Endothelial cell of umbilical vein (primary cell): Measurements from ENCODE around the gene NUDT14. TPM values are rescaled to one million over a fixed set of nuclear protein-coding genes. Genes with fewer than 3 reads are reported as not detected.

ENCODE experiments used
- BruUV-seq: library from RNA; stranded (reverse); fragments of 400-500 nt; replicated peaks from 2 replicates; lab custom pipeline; 2021; lab: Mats Ljungman, UMichigan
- CTCF ChIA-PET: fragments of 300-600, 350-600 bp; sonication (Branson Sonifier 250); formaldehyde crosslinking; loops from one replicate; lab custom pipeline; 2021; ENCODE audit warnings: antibody characterized with exemption, inconsistent platforms; lab: Charles Lee
- POLR2A ChIA-PET: fragments of 300-600, 350-600 bp; sonication (Branson Sonifier 250); formaldehyde crosslinking; loops from one replicate; lab custom pipeline; 2021; ENCODE audit warnings: antibody characterized with exemption, inconsistent platforms; lab: Charles Lee
- DNase-seq: peaks from one replicate; pipeline ENCODE4 v3.0.0-alpha.2; 2011; ENCODE audit warnings: low read depth, low spot score
- FAIRE-seq: peaks from 2 replicates; lab custom pipeline; 2011; peaks lifted over from hg19 to GRCh38; lab: Jason Lieb, UNC
- H2AFZ ChIP-seq: 2 replicates; pipeline ENCODE4 v1.6.0; 2012; ENCODE audit warnings: low read depth, low read length, control low read depth, inconsistent platforms
- H3K27ac ChIP-seq: 2 replicates; pipeline ENCODE4 v1.5.1; 2011; ENCODE audit warnings: low read depth, mild to moderate bottlenecking, control low read depth, low read length, moderate library complexity; ENCODE audit not compliant: insufficient read depth
- H3K27me3 ChIP-seq, 2 experiments: 2 replicates each; pipeline versions ENCODE4 v1.6.0 to v1.6.1; 2011; ENCODE audit warnings: low read length in 2 of 2, mixed read lengths in 1 of 2; ENCODE audit not compliant: control insufficient read depth in 2 of 2, insufficient read depth in 2 of 2
- H3K36me3 ChIP-seq, 2 experiments: 2 replicates in 1 of 2; 3 replicates in 1 of 2; pipeline ENCODE4 v1.5.1; 2011; ENCODE audit warnings: low read length in 2 of 2, mild to moderate bottlenecking in 1 of 2, moderate library complexity in 1 of 2; ENCODE audit not compliant: control insufficient read depth in 2 of 2, insufficient read depth in 2 of 2; ENCODE audit errors: extremely low read depth in 1 of 2
- H3K4me1 ChIP-seq: 3 replicates; pipeline ENCODE4 v1.5.1; 2011; ENCODE audit warnings: mild to moderate bottlenecking, low read length; ENCODE audit not compliant: control insufficient read depth, insufficient read depth; ENCODE audit errors: extremely low read depth
- H3K4me2 ChIP-seq: 2 replicates; pipeline ENCODE4 v1.6.1; 2011; ENCODE audit warnings: low read length, control low read depth, mixed read lengths; ENCODE audit not compliant: insufficient read depth
- H3K4me3 ChIP-seq, 3 experiments: fragments of 200-600 bp in 1 of 3; sonication (generic), shearing (Covaris generic) in 1 of 3; replicated peaks in 1 of 3; 2 replicates each; pipeline ENCODE4 v1.5.1; 2011 to 2016; ENCODE audit warnings: control low read depth in 3 of 3, low read length in 3 of 3, mild to moderate bottlenecking in 2 of 3, inconsistent platforms in 1 of 3, low read depth in 1 of 3, moderate library complexity in 1 of 3; ENCODE audit not compliant: insufficient read depth in 1 of 3
- H3K79me2 ChIP-seq: 2 replicates; pipeline ENCODE4 v1.6.0; 2012; ENCODE audit warnings: low read length, inconsistent platforms; ENCODE audit not compliant: control insufficient read depth, insufficient read depth
- H3K9ac ChIP-seq: replicated peaks from 2 replicates; pipeline ENCODE3; 2011; ENCODE audit warnings: low read length, control low read depth; ENCODE audit not compliant: insufficient read depth; ENCODE audit errors: extremely low read depth
- H3K9me1 ChIP-seq: replicated peaks from 3 replicates; pipeline ENCODE4 v1.6.0; 2011; ENCODE audit warnings: mild to moderate bottlenecking, low read length; ENCODE audit not compliant: control insufficient read depth, insufficient read depth; ENCODE audit errors: extremely low read depth
- H3K9me3 ChIP-seq: replicated peaks from 2 replicates; pipeline ENCODE4 v1.5.1; 2012; ENCODE audit warnings: low read length, inconsistent platforms; ENCODE audit not compliant: control insufficient read depth, insufficient read depth
- H4K20me1 ChIP-seq: replicated peaks from 2 replicates; pipeline ENCODE3; 2011; ENCODE audit warnings: mild to moderate bottlenecking, low read length; ENCODE audit not compliant: control insufficient read depth, insufficient read depth; ENCODE audit errors: extremely low read depth
- EZH2 ChIP-seq: IDR thresholded peaks from 2 replicates; pipeline ENCODE4 v1.6.1; 2012; ENCODE audit warnings: borderline replicate concordance, low read depth, mild to moderate bottlenecking, moderate library complexity, low read length, inconsistent platforms; ENCODE audit not compliant: severe bottlenecking
- FOS ChIP-seq: IDR thresholded peaks from 2 replicates; pipeline ENCODE4 v1.6.1; 2011; ENCODE audit warnings: mild to moderate bottlenecking, low read length, moderate library complexity, borderline replicate concordance; ENCODE audit not compliant: insufficient read depth
- GATA2 ChIP-seq: IDR thresholded peaks from 2 replicates; pipeline ENCODE4 v1.7.0; 2011; ENCODE audit warnings: low read depth, mild to moderate bottlenecking, moderate library complexity, mixed read lengths, low read length; ENCODE audit not compliant: insufficient read length, insufficient read depth
- JUN ChIP-seq: IDR thresholded peaks from 2 replicates; pipeline ENCODE4 v1.6.1; 2011; ENCODE audit warnings: borderline replicate concordance, low read depth; ENCODE audit not compliant: insufficient read length, insufficient read depth
- MYC ChIP-seq: IDR thresholded peaks from one replicate; pipeline ENCODE4 v1.6.1; 2011; ENCODE audit warnings: mild to moderate bottlenecking, low read depth, low read length
- POLR2A ChIP-seq: IDR thresholded peaks from 2 replicates; pipeline ENCODE4 v1.6.1; 2012; ENCODE audit warnings: low read depth, mild to moderate bottlenecking, control low read depth, low read length
- POLR2AphosphoS5 ChIP-seq: IDR thresholded peaks from 2 replicates; pipeline ENCODE4 v1.6.1; 2012; ENCODE audit warnings: low read depth, mild to moderate bottlenecking, control low read depth, low read length, moderate library complexity; ENCODE audit not compliant: insufficient read depth
- dilution Hi-C: fragments of 300-500 bp; cut with MboI; formaldehyde crosslinking; loops from one replicate; pipeline ENCODE4 v1.15.0; 2019; ENCODE audit warnings: low sequenced_read_pairs; ENCODE audit not compliant: extremely low pct_ligation_motif_present
- intact Hi-C: fragments of 100-400 bp; cut with micrococcal nuclease; formaldehyde crosslinking; loops from one replicate; pipeline ENCODE4 v1.10.0; 2022
- polyA plus RNA-seq, 4 experiments: library from polyadenylated mRNA; depleted of rRNA in 3 of 4; stranded (reverse) in 3 of 4; unstranded in 1 of 4; fragments of >200 nt; gene quantifications; 2 replicates each; pipeline versions ENCODE4 v1.2.1 to v1.2.3, GENCODE V29; 2011 to 2012; ENCODE audit warnings: missing spikeins in 1 of 4
- total RNA-seq: library from RNA; stranded (reverse); gene quantifications from 2 replicates; pipeline ENCODE4 v1.2.3, GENCODE V29; 2021
- TF ChIP-seq, protein P1 (sequence below), 2 donors: IDR thresholded peaks; 1 replicate in 1 of 2; 2 replicates in 1 of 2; pipeline ENCODE4 v1.5.1; 2011; ENCODE audit warnings: low read length in 2 of 2, mild to moderate bottlenecking in 2 of 2, moderate library complexity in 2 of 2, control low read depth in 1 of 2, inconsistent platforms in 1 of 2, low read depth in 1 of 2; ENCODE audit not compliant: insufficient read depth in 1 of 2; ENCODE audit errors: extremely low read depth in 1 of 2
- TF ChIP-seq, protein P2 (sequence below): IDR thresholded peaks from 2 replicates; pipeline ENCODE4 v1.6.1; 2011; ENCODE audit not compliant: insufficient read depth, insufficient read length

Gene NUDT14
- total and polyA plus RNA-seq, 2 donors (not counting 3 experiments of a cell fraction or from before 2014, with no cell fraction given) = 97.7 to 103 TPM

DNA sequence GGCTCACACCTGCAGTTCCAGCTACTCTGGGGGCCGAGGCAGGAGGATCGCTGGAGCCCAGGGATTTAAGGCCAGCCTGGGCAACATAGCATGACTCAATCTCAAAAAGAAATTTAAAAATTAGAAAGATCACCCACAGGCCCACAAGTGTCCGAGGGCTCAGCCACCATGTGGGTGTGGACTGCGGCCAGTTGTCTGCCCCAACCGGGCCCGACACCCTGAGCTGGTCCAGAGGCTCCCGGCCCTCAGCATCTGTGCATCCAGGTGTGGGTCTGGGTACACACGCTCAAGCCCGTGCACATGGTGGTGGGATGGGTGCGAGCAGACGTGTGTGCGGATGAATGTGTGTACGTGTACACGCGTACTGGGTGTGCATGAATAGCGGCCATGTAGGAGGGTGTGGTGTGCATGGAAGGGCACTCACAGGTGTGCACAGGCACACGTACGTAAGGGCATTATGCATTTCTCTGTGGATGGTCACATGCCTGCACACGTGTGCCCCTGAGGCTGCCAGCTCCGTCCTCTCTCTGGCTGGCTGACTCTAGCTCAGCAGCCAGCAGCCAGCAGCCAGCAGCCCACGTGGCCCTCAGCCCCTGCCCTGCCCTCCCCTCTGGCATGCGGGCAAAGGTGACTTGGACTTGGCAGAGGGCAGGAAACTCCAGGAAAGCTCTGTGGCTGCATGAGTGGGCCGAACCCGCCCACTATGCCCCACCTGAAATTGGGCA, 23.3 kb upstream of the NUDT14 start:
- no peak overlapping the region for H3K4me3 ChIP-seq
- H3K27me3 ChIP-seq = no peaks in the 10 kb centered on the region
- H3K9me3 ChIP-seq = no peaks in the 10 kb centered on the region
- H3K9ac ChIP-seq = no peak overlapping the region
- H3K4me2 ChIP-seq = no peak overlapping the region
- no peaks in the 10 kb centered on the region for H3K36me3 ChIP-seq
- intact Hi-C loops (loop anchor here (10.0 kb wide), 1 partner anchor 50 kb away; no protein-coding TSS in a partner anchor), dilution Hi-C loops (no loop called here)
- no TSS peak for BruUV-seq
- H3K79me2 ChIP-seq = no peaks in the 10 kb centered on the region
- H4K20me1 ChIP-seq = no peaks in the 10 kb centered on the region
- FAIRE-seq (no peak), DNase-seq (no peak)
- TF ChIP-seq, protein P1, sequence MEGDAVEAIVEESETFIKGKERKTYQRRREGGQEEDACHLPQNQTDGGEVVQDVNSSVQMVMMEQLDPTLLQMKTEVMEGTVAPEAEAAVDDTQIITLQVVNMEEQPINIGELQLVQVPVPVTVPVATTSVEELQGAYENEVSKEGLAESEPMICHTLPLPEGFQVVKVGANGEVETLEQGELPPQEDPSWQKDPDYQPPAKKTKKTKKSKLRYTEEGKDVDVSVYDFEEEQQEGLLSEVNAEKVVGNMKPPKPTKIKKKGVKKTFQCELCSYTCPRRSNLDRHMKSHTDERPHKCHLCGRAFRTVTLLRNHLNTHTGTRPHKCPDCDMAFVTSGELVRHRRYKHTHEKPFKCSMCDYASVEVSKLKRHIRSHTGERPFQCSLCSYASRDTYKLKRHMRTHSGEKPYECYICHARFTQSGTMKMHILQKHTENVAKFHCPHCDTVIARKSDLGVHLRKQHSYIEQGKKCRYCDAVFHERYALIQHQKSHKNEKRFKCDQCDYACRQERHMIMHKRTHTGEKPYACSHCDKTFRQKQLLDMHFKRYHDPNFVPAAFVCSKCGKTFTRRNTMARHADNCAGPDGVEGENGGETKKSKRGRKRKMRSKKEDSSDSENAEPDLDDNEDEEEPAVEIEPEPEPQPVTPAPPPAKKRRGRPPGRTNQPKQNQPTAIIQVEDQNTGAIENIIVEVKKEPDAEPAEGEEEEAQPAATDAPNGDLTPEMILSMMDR (IDR thresholded peaks at IDR 0.05; ENCODE audit: extremely low read depth in 1 of 2, insufficient read depth in 1 of 2, low read depth in 1 of 2, low read length in 2 of 2) = no peak
- TF ChIP-seq FOS = no peak
- TF ChIP-seq GATA2 = no peak
- no peak for TF ChIP-seq EZH2
- TF ChIP-seq, protein P2, sequence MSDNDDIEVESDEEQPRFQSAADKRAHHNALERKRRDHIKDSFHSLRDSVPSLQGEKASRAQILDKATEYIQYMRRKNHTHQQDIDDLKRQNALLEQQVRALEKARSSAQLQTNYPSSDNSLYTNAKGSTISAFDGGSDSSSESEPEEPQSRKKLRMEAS = no peak
- TF ChIP-seq POLR2AphosphoS5 = no peak
- no peak for TF ChIP-seq MYC
- no peak for TF ChIP-seq JUN
- TF ChIP-seq POLR2A = no peak
- H3K9me1 ChIP-seq = no peaks in the 10 kb centered on the region
- no peak overlapping the region for H3K27ac ChIP-seq
- POLR2A ChIA-PET = no interaction called here
- no peak overlapping the region for H2AFZ ChIP-seq
- CTCF ChIA-PET = interaction anchor here (0.9 to 1.7 kb wide), 5 partner anchors 9 to 148 kb away, joined by 3 to 10 read pairs (median 4); partner anchors contain the start of gene JAG2
- H3K4me1 ChIP-seq = peaks cover 12% of the 10 kb centered on the region
